Fibroblast of villous mesenchyme (primary cell): ENCODE measurements around the gene MANEAL. TPM values are rescaled to one million over a fixed set of nuclear protein-coding genes. Genes with fewer than 3 reads are reported as not detected.

Experiments
- DNase-seq: peaks from one replicate; pipeline ENCODE4 v3.0.0-alpha.2; 2010; ENCODE audit warnings: low read depth
- H3K4me3 ChIP-seq: 2 replicates; pipeline ENCODE4 v1.5.1; 2011; ENCODE audit warnings: low read depth, mild to moderate bottlenecking, low read length
- total RNA-seq: library from RNA; depleted of rRNA; stranded (reverse); fragments of >200 nt; gene quantifications from 2 replicates; pipeline ENCODE4 v1.2.3, GENCODE V29; 2012
- TF ChIP-seq, protein P1 (sequence below): IDR thresholded peaks from 2 replicates; pipeline ENCODE4 v1.5.1; 2012; ENCODE audit warnings: low read depth, mild to moderate bottlenecking, low read length; ENCODE audit not compliant: insufficient read depth

The MANEAL gene
- total RNA-seq, 1 donor = 0.43 TPM

DNA sequence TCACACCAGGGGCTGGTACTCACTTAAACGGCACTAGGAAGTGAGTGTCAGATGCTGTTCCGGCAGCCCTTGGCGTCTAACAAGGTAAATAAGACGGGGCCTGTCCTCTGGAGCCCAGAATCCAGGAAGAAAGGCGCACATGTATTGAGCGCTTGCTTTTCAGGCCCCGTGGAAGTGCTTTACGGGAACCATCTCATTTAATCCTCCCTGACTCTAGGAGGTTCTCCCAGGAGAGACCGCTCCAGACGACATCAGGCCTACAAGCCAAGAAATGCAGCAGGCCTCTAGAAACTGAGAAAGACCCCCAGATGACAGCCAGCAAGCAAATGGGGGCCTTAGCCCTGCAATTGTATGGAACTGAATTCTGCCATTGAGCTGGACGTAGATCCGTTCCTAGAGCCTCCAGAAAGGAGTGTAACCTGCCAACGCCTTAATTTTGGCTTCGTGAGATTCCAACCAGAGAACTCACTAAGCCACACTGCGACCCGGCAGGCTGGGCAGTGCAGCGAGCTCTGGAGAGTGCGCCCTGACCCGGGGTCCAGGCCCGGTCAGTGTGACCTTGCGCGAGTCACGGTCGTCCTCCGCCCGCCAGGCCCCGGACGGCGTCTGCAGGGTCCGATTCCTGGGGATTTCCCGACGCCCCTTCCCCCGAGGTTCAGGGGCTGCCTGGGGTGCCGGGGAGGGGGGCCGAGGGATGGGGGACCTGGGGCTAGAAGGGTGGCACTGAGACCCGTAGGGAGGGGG is 532 bp upstream of the MANEAL start:
- H3K4me3 ChIP-seq = no peak overlapping the region
- DNase-seq = no peak
- TF ChIP-seq, protein P1, sequence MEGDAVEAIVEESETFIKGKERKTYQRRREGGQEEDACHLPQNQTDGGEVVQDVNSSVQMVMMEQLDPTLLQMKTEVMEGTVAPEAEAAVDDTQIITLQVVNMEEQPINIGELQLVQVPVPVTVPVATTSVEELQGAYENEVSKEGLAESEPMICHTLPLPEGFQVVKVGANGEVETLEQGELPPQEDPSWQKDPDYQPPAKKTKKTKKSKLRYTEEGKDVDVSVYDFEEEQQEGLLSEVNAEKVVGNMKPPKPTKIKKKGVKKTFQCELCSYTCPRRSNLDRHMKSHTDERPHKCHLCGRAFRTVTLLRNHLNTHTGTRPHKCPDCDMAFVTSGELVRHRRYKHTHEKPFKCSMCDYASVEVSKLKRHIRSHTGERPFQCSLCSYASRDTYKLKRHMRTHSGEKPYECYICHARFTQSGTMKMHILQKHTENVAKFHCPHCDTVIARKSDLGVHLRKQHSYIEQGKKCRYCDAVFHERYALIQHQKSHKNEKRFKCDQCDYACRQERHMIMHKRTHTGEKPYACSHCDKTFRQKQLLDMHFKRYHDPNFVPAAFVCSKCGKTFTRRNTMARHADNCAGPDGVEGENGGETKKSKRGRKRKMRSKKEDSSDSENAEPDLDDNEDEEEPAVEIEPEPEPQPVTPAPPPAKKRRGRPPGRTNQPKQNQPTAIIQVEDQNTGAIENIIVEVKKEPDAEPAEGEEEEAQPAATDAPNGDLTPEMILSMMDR = no peak

DNA sequence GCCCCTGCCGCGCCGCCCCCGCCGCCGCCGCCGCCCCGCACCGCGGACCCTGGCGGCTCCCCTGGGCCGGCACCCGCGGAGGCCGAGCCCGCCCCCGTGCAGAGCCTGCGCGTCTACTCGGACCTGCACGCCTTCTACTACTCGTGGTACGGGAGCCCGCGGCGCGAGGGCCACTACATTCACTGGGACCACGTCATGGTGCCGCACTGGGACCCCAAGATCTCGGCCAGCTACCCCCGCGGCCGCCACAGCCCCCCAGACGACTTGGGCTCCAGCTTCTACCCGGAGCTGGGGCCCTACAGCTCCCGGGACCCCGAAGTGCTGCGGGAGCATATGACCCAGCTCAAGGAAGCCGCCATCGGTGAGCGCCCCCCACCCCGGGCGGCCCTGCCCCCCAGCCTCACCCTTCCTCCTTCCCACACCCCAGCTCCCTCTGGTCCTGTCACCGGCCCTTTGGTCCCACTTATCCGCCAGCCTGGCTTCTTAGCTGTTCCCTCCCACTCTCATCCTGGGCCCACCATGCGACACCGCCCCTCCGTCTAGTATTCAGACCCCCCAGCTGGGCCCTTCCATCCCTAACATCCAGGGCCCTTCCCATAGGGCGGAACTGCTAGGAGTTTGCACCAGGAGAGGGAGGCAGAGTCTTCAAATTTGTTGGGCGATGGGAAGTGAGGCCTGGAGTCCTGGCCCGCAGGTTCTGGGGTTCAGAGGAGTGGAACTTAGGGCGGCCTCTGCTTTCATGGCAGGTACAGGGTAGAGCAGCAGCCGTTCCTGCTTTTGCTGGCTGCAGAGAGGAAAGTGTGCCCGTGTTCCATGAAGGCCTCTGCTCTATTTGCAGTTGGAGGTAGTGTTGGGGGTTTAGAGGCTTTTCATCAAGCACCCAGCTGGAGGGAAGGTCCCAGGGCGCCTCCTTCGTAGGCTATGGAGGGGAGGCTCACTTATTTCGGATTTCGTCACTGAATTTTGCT is 1.0 kb downstream of the MANEAL start:
- no peak overlapping the region for H3K4me3 ChIP-seq
- DNase-seq = no peak
- TF ChIP-seq, protein P1 = no peak

DNA sequence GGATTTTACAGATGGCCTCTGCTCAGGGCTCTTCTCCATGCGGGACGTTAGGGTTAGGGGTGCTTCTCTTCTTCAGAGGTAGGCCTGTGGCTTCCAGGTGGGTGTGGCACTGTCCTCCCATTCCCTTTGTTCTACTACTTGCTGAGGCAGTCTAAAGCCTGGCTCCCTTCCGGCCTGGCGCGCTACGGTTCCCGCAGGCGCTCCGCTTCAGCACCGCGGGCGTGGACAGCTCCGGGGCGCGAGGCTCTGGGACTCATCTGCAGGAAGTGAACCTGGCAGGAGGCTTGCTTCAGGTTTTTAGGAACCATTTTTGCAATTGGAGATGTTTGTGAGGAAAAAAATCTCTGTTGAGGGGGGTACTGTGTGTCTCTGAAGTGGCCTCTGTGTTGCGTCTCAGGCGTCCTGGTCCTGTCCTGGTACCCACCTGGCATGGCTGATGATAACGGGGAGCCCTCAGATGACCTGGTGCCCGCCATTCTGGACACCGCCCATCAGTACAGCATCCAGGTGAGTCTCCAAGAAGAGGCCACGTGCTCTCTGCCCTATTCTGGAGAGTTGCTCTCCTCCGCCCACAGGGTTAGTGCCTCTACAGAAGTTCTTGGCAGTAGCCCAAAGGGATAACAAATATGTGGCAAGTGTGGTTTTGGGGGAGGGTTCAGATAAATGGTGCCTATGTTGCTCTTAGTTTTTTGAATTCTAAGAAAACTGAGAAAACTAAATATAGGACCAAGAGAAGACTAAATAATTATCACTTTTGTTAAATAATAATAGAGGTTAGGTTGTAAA is 1.9 kb downstream of the MANEAL start:
- DNase-seq = peak; percentile 59
- H3K4me3 ChIP-seq = no peak overlapping the region
- TF ChIP-seq, protein P1 = no peak

DNA sequence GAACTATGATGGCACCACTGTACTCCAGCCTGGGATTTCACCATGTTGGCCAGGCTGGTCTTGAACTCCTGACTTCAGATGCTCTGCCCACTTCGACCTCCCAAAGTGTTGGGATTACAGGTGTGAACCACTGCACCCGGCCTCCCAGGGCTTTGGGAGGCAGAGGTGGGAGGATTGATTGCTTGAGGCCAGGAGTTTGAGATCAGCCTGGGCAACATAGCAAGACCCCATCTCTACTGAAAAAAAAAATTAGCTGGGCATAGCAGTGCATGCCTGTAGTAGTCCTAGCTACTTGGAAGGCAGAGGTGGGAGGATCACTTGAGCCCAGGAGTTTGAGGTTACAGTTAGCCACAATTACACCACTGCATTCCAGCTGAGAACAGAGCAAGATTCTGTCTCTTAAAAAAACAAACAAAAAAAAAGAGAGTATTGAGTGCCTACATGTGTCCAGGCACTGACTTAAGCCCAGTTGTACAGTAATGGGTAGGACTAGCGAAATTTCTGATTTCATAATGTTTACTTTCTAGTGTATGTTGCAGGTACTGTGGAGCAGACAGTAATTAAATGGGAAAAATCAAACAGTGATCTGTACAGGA is 4.2 kb downstream of the MANEAL start:
- TF ChIP-seq, protein P1 = no peak

DNA sequence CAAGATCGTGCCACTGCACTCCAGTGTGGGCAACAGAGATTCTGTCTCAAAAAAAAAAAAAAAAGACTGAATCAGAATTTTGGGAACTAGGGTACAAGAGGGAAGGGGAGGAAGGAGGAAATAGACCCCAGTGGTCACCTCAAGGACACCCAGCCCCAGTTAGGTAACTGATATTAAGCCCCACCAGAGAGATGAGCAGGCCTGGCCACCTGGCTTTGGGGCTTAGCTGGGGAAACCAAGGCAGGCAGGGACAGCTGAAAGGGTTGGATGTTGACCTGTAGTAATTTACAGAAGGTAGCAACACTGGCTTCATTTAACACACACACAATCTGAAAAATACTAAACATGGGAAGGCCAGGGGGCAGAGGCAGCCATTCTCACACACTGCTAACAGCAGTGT is 8.8 kb downstream of the MANEAL start:
- TF ChIP-seq, protein P1 = no peak
- H3K4me3 ChIP-seq = no peak overlapping the region
- no peak for DNase-seq

More for the DNA sequence above, 4.2 kb downstream of the MANEAL start:
- DNase-seq = peak; percentile 26
- H3K4me3 ChIP-seq = no peak overlapping the region

DNA sequence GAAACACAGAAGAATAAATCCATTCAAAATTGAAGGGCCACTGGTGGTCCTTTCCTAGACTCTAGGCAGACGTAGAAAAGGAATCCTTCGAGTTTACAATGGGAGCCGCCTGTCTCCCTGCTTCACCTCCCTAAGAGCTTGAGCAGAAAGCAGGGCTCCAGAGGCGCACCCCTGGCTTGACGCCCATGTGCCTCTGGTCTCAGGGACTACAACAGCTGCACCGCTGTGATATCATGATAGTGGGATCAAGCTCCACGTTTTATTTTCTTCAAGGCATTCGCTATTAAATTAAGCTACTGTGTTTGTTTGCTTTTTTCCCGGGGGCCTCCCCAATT is 13.5 kb downstream of the MANEAL start:
- no peak for DNase-seq
- H3K4me3 ChIP-seq = peak overlapping the region; percentile 85
- TF ChIP-seq, protein P1 = no peak
